Activated T-cell treated with anti-CD3 and anti-CD28 coated beads for 48 hours (primary cell): Measurements from ENCODE around the gene LYPLA2.

Experiments
- DNase-seq: peaks from one replicate; pipeline ENCODE4 v3.0.0-alpha.2; 2020; ENCODE audit warnings: low read depth

The LYPLA2 gene

DNA sequence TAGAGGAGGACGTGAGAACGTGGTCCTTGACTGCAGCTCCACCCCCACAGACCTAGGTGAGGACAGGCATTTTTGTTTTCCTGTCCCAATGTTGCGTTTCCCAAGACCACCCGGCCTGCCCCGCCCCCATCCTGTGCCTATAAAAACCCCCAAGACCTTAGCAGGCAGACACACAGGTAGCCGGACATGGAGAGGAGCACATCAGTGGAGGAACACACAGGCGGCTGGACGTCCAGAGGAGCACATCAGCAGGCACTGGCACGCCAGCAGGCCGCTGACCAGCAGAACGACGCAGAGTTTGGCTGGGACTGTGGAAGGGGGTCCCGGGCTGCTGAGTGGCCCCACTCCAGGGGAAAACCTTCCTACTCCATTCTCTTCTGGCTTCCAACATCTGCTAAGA lies 47.0 kb downstream of the LYPLA2 start:
- no peak for DNase-seq

DNA sequence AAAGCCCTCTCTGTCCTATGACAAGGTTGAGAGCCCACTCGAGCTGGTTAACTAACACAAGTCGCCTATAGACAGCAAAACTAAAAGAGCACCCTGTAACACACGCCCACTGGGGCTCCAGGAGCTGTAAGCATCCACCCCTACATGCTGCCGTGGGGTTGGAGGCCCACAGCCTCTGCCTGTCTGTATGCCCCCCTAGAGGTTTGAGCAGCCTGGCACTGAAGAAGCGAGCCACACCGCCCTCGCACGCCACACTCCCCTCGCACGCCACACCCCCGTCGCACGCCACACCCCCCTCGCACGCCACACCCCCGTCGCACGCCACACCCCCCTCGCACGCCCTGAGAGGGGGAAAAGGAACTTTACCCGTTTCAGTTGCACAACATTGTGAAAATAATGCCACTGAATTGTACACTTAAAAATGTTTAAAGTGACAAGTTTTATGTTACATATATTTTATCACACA lies 47.5 kb downstream of the LYPLA2 start:
- DNase-seq, result peak; percentile 69

DNA sequence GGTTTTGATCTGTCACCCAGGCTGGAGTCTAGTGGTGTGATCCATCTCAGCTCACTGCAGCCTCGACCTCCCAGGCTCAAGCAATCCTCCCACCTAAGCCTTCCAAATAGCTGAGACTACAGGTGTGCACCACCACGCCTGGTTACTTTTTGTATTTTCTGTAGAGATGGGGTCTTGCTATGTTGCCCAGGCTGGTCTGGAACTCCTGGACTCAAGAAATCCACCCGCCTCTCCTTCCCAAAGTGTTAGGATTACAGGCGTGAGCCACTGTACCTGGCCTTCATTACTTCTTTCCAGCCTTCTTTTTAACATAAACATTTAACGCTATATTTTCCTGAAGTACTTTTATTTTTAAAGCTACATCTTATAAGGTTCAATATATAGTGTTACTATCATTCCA lies 52.7 kb downstream of the LYPLA2 start:
- DNase-seq, result no peak
